Endodermal cell (in vitro differentiated cells): ENCODE results near the gene MOCOS. TPM values are rescaled to one million over a fixed set of nuclear protein-coding genes. Genes with fewer than 3 reads are reported as not detected.

Experiments used
- DNase-seq: peaks from one replicate; pipeline ENCODE4 v3.0.0-alpha.2; 2017
- H3K27ac ChIP-seq: 2 replicates; pipeline ENCODE4 v1.5.1; 2013; ENCODE audit warnings: mild to moderate bottlenecking, low read depth, low read length, moderate library complexity
- H3K27me3 ChIP-seq: 2 replicates; pipeline ENCODE4 v1.6.1; 2013; ENCODE audit warnings: mild to moderate bottlenecking, low read length, moderate library complexity; ENCODE audit not compliant: insufficient read depth, control insufficient read depth, poor library complexity, severe bottlenecking
- H3K36me3 ChIP-seq: 2 replicates; pipeline ENCODE4 v1.7.0; 2013; ENCODE audit warnings: mild to moderate bottlenecking, low read length, moderate library complexity; ENCODE audit not compliant: control insufficient read depth, insufficient read depth
- H3K4me1 ChIP-seq: one replicate; pipeline ENCODE4 v1.7.0; 2013; ENCODE audit warnings: low read length; ENCODE audit not compliant: control insufficient read depth, insufficient read depth
- H3K4me3 ChIP-seq: 2 replicates; pipeline ENCODE4 v1.5.1; 2013; ENCODE audit warnings: mild to moderate bottlenecking, low read length, moderate library complexity
- H3K9ac ChIP-seq: 2 replicates; pipeline ENCODE4 v1.6.1; 2013; ENCODE audit warnings: mild to moderate bottlenecking, low read length, moderate library complexity; ENCODE audit not compliant: poor library complexity, severe bottlenecking; ENCODE audit errors: extremely low read depth
- H3K9me3 ChIP-seq: 2 replicates; pipeline ENCODE4 v1.6.1; 2013; ENCODE audit warnings: mild to moderate bottlenecking, low read length, moderate library complexity; ENCODE audit not compliant: control insufficient read depth
- H3K27ac Mint-ChIP-seq: 2 replicates; pipeline ENCODE4 v1.8.0; 2020; ENCODE audit warnings: mixed read lengths
- H3K27me3 Mint-ChIP-seq: 2 replicates; pipeline ENCODE4 v1.8.0; 2021; ENCODE audit warnings: mild to moderate bottlenecking, mixed read lengths; ENCODE audit not compliant: insufficient read depth
- H3K36me3 Mint-ChIP-seq: 2 replicates; pipeline ENCODE4 v1.8.0; 2020; ENCODE audit warnings: low read depth, mixed read lengths
- H3K4me1 Mint-ChIP-seq: 2 replicates; pipeline ENCODE4 v1.8.0; 2020; ENCODE audit warnings: mixed read lengths
- H3K4me3 Mint-ChIP-seq: 2 replicates; pipeline ENCODE4 v1.8.0; 2020; ENCODE audit warnings: mild to moderate bottlenecking, moderate library complexity, mixed read lengths
- H3K9me3 Mint-ChIP-seq: 2 replicates; pipeline ENCODE4 v1.8.0; 2020; ENCODE audit warnings: mild to moderate bottlenecking, mixed read lengths
- CTCF ChIP-seq: fragments of 200-600 bp; sonication (generic); conservative IDR thresholded peaks from 2 replicates; pipeline ENCODE4 v1.5.0; 2021; ENCODE audit warnings: antibody characterized with exemption, mild to moderate bottlenecking
- WGBS, 2 experiments: methylation state at CpG; one replicate each; pipeline versions ENCODE4 v1.1.5 to v1.1.7; 2013; ENCODE audit warnings: missing lambda C conversion rate in 2 of 2, mixed read lengths in 1 of 2; ENCODE audit not compliant: insufficient coverage in 1 of 2, insufficient read length in 1 of 2; 5-methylcytosine and 5-hydroxymethylcytosine counted together
- total RNA-seq, 2 donors: library from RNA; stranded (reverse); fragmentation: NEBNext Ultra II Directional in 1 of 2; extraction: Animal tissue kit (Norgen Biotek cat#: 25700) in 1 of 2; gene quantifications; 2 replicates in 1 of 2; 3 replicates in 1 of 2; pipeline ENCODE4 v1.2.1, GENCODE V29; 2021

The MOCOS gene
- total RNA-seq, 2 donors from 2014 or later, result 0.51 to 1.4 TPM

- WGBS, 2 experiments, result 86 to 89% methylated on average over 1 to 2 of the region's 2 CpGs
- H3K27ac ChIP-seq, result no peak overlapping the region
- no peaks in the 10 kb centered on the region for H3K36me3 ChIP-seq
- DNase-seq, result no peak
- H3K9ac ChIP-seq, result no peak overlapping the region
- H3K4me3 ChIP-seq, result no peak overlapping the region
- Mint-ChIP-seq H3K4me1 (no peaks in the 10 kb centered on the region), H3K9me3 (peaks cover 6% of the 10 kb centered on the region), H3K27ac (no peak overlapping the region), H3K4me3 (no peak overlapping the region), H3K36me3 (no peaks in the 10 kb centered on the region), H3K27me3 (peaks cover 19% of the 10 kb centered on the region)
- TF ChIP-seq CTCF, result no peak
- H3K27me3 ChIP-seq, result peaks cover 5% of the 10 kb centered on the region
- H3K9me3 ChIP-seq, result peaks cover 8% of the 10 kb centered on the region
- no peaks in the 10 kb centered on the region for H3K4me1 ChIP-seq
These were observed 100.4 kb downstream of the MOCOS start for GRCh38 chr18:36287653-36288052.

GRCh38 chr18:36288689-36289088, 101.4 kb downstream of the MOCOS start:
- Mint-ChIP-seq H3K27ac (no peak overlapping the region), H3K4me3 (no peak overlapping the region), H3K36me3 (no peaks in the 10 kb centered on the region), H3K27me3 (peaks cover 19% of the 10 kb centered on the region), H3K9me3 (peaks cover 6% of the 10 kb centered on the region), H3K4me1 (no peaks in the 10 kb centered on the region)
- no peak for DNase-seq
- H3K36me3 ChIP-seq, result no peaks in the 10 kb centered on the region
- peaks cover 8% of the 10 kb centered on the region for H3K9me3 ChIP-seq
- H3K27me3 ChIP-seq, result peaks cover 15% of the 10 kb centered on the region
- no peak overlapping the region for H3K27ac ChIP-seq
- H3K9ac ChIP-seq, result no peak overlapping the region
- H3K4me1 ChIP-seq, result no peaks in the 10 kb centered on the region
- no peak for TF ChIP-seq CTCF
- H3K4me3 ChIP-seq, result no peak overlapping the region

- DNase-seq, result no peak
- Mint-ChIP-seq H3K4me1 (no peaks in the 10 kb centered on the region), H3K27ac (no peak overlapping the region), H3K27me3 (peaks cover 17% of the 10 kb centered on the region), H3K4me3 (no peak overlapping the region), H3K36me3 (no peaks in the 10 kb centered on the region), H3K9me3 (no peaks in the 10 kb centered on the region)
- no peaks in the 10 kb centered on the region for H3K36me3 ChIP-seq
- no peaks in the 10 kb centered on the region for H3K4me1 ChIP-seq
- H3K9me3 ChIP-seq, result peaks cover under 1% of the 10 kb centered on the region
- WGBS, 2 experiments, result 91 to 96% methylated on average over 1 of the region's 1 CpG
- H3K27me3 ChIP-seq, result peaks cover 56% of the 10 kb centered on the region
- H3K4me3 ChIP-seq, result no peak overlapping the region
- no peak overlapping the region for H3K9ac ChIP-seq
- no peak overlapping the region for H3K27ac ChIP-seq
- TF ChIP-seq CTCF, result no peak
These were observed 106.7 kb downstream of the MOCOS start for GRCh38 chr18:36294031-36294430.
